HL-60 (cell line): ENCODE results near the gene WFDC11. TPM values are rescaled to one million over a fixed set of nuclear protein-coding genes. Genes with fewer than 3 reads are reported as not detected.

Source experiments
- DNase-seq, 2 experiments: peaks; one replicate each; pipeline ENCODE4 v3.0.0-alpha.2; 2010 to 2020; ENCODE audit warnings: low read depth in 1 of 2, low spot score in 1 of 2
- H3K27ac ChIP-seq: fragments of 250-450 bp; sonication (Bioruptor Pico); replicated peaks from 2 replicates; pipeline ENCODE4 v1.5.1; 2020; ENCODE audit warnings: mild to moderate bottlenecking, moderate library complexity
- H3K27me3 ChIP-seq: fragments of 250-450 bp; sonication (Bioruptor Pico); 2 replicates; pipeline ENCODE4 v1.5.1; 2021; ENCODE audit warnings: mild to moderate bottlenecking, moderate library complexity; ENCODE audit not compliant: insufficient read depth, poor library complexity, severe bottlenecking
- H3K4me3 ChIP-seq: replicated peaks from 2 replicates; pipeline ENCODE4 v1.5.1; 2011; ENCODE audit warnings: mild to moderate bottlenecking, control low read depth, low read length; ENCODE audit not compliant: insufficient read depth
- CTCF ChIP-seq: IDR thresholded peaks from one replicate; pipeline ENCODE4 v1.5.1; 2011; ENCODE audit warnings: low read length, control low read depth, inconsistent platforms; ENCODE audit not compliant: insufficient read depth
- GABPA ChIP-seq: IDR thresholded peaks from 2 replicates; pipeline ENCODE4 v1.6.1; 2012; ENCODE audit warnings: low read depth
- POLR2AphosphoS5 ChIP-seq: IDR thresholded peaks from 2 replicates; pipeline ENCODE4 v1.6.1; 2012; ENCODE audit warnings: low read depth
- SPI1 ChIP-seq: IDR thresholded peaks from 2 replicates; pipeline ENCODE4 v1.6.1; 2012; ENCODE audit warnings: low read depth, mild to moderate bottlenecking, borderline replicate concordance
- microRNA-seq: library from miRNA; unstranded; fragments of <30 nt; microRNA quantifications from one replicate; pipeline ENCODE4, GENCODE V29; 2018
- TF ChIP-seq, protein P1 (sequence below): IDR thresholded peaks from 2 replicates; pipeline ENCODE4 v1.6.1; 2012; ENCODE audit warnings: low read depth; ENCODE audit not compliant: insufficient replicate concordance

The WFDC11 gene

DNA sequence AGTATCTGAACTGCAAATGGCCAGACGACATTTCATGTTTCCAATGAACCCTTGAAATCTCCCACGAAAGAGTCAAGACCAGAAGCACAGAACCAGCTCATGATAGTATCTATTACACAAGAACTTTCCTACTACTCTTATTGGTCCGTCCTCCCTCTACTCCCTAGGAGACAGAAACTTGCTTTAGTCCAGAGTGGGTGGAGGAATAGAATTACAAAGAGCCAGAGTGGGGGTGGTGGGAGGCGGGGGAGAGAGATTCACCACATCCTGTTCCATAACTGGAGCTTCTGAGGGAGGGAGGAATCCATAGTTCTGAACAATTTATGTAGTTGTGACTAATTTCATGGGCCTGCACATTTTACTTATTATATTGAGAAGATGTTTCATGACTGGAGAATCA is 59.0 kb downstream of the WFDC11 start:
- no peak overlapping the region for H3K4me3 ChIP-seq
- TF ChIP-seq, protein P1, sequence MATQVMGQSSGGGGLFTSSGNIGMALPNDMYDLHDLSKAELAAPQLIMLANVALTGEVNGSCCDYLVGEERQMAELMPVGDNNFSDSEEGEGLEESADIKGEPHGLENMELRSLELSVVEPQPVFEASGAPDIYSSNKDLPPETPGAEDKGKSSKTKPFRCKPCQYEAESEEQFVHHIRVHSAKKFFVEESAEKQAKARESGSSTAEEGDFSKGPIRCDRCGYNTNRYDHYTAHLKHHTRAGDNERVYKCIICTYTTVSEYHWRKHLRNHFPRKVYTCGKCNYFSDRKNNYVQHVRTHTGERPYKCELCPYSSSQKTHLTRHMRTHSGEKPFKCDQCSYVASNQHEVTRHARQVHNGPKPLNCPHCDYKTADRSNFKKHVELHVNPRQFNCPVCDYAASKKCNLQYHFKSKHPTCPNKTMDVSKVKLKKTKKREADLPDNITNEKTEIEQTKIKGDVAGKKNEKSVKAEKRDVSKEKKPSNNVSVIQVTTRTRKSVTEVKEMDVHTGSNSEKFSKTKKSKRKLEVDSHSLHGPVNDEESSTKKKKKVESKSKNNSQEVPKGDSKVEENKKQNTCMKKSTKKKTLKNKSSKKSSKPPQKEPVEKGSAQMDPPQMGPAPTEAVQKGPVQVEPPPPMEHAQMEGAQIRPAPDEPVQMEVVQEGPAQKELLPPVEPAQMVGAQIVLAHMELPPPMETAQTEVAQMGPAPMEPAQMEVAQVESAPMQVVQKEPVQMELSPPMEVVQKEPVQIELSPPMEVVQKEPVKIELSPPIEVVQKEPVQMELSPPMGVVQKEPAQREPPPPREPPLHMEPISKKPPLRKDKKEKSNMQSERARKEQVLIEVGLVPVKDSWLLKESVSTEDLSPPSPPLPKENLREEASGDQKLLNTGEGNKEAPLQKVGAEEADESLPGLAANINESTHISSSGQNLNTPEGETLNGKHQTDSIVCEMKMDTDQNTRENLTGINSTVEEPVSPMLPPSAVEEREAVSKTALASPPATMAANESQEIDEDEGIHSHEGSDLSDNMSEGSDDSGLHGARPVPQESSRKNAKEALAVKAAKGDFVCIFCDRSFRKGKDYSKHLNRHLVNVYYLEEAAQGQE, result no peak
- TF ChIP-seq SPI1 (no peak), GABPA (no peak), POLR2AphosphoS5 (no peak), CTCF (no peak)
- peak in 1 of 2 experiments; percentile 3 for DNase-seq
- H3K27me3 ChIP-seq, result peaks cover 2% of the 10 kb centered on the region
- H3K27ac ChIP-seq, result no peak overlapping the region

- Histone ChIP-seq H3K4me3 (no peak overlapping the region), H3K27me3 (no peaks in the 10 kb centered on the region), H3K27ac (no peak overlapping the region)
- no peak for DNase-seq
- TF ChIP-seq POLR2AphosphoS5, result no peak
- TF ChIP-seq, protein P1, result no peak
- TF ChIP-seq CTCF, result no peak
- TF ChIP-seq SPI1, result no peak
- TF ChIP-seq GABPA, result no peak
Observed at GRCh38 chr20:45607810-45608209, 62.2 kb downstream of the WFDC11 start.

Small RNA genes lying within 50 kb of the gene (microRNA-seq; reads per million reads assigned to microRNA genes)
- gene MIR3617, result not detected
